PC-3 (cell line): Measurements from ENCODE around the gene CNTRL.

ENCODE experiments used
- EZH2 ChIP-seq: fragments of 300-600 bp; sonication (generic); IDR thresholded peaks from one replicate; pipeline ENCODE4 v1.6.1; 2017; ENCODE audit warnings: antibody characterized with exemption, mild to moderate bottlenecking, low read length; ENCODE audit not compliant: unreplicated experiment
- TF ChIP-seq, protein P1 (sequence below): fragments of 300-600 bp; sonication (generic); conservative IDR thresholded peaks from 2 replicates; pipeline ENCODE4 v1.5.1; 2017; ENCODE audit warnings: antibody characterized with exemption, low read depth, mild to moderate bottlenecking, low read length

DNA sequence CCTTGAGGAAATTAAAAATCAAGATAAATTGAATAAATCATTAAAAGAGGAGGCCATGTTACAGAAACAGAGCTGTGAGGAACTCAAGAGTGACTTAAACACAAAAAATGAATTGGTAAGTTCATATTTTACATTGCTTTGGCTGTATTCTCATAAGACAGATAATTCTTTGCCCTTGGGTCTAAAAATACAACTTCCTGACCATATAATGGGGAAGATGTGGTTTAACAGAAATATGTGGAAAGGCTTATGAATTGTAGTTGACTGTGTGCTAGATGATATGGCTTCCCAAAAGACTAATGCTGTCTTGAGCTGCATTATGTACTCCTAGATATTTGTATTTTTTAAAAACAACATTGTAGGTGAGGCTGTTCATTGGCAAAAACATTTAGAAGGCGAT is 33.1 kb downstream of the CNTRL start:
- TF ChIP-seq, protein P1, sequence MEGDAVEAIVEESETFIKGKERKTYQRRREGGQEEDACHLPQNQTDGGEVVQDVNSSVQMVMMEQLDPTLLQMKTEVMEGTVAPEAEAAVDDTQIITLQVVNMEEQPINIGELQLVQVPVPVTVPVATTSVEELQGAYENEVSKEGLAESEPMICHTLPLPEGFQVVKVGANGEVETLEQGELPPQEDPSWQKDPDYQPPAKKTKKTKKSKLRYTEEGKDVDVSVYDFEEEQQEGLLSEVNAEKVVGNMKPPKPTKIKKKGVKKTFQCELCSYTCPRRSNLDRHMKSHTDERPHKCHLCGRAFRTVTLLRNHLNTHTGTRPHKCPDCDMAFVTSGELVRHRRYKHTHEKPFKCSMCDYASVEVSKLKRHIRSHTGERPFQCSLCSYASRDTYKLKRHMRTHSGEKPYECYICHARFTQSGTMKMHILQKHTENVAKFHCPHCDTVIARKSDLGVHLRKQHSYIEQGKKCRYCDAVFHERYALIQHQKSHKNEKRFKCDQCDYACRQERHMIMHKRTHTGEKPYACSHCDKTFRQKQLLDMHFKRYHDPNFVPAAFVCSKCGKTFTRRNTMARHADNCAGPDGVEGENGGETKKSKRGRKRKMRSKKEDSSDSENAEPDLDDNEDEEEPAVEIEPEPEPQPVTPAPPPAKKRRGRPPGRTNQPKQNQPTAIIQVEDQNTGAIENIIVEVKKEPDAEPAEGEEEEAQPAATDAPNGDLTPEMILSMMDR: no peak
- no peak for TF ChIP-seq EZH2
